SKM-1 (cell line): Measurements from ENCODE around the gene ASMT.
"Not testable (repeated sequence)": the region's sequence is repeated elsewhere in the genome, so short reads cannot be mapped to it uniquely, and the experiment has no call there.

Source experiments
- DNase-seq: peaks from one replicate; lab custom pipeline; 2025; ENCODE audit not compliant: unreplicated experiment; lab: John Stamatoyannopoulos, UW

Gene ASMT

DNA sequence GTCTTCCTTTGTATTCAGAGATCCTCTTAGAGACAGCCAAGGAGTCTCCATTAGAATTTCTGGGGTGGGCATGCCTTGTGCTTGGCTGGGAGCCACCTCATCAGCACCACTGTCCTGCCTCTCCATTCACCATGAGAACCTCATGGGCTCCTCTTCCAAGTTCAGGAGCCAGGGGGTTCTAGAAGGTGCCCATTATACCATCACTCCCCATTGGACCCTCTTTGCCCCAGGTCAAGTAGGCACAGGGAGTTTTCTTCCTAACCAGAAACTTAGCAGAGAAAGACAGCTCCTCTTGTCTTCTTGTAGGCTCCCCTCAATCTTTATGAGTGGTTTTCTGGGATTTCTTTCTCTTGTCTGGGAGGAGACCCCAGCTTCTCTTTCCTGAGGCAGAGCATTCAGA is 31.1 kb downstream of the ASMT start:
- DNase-seq: no peak

DNA sequence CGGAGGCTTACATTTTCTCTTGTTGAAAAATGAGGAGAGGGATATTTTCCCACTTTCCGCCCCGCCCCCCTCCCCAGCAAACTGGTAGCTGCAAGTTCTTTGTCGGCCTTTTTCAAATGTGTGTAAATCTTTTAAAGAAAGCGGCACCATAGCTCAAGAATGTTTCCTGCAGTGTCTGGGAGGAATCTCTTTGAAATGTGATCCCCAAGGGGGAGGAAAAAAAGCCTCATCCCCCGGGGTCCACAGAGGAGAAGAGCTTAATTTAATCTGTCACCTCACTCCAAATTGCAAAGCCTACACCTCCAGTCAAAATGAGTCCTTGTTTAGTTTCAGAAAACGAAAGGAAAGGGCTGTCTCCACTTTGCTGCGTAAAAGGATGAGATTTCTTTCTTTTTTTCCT is 34.8 kb downstream of the ASMT start:
- no peak for DNase-seq

DNA sequence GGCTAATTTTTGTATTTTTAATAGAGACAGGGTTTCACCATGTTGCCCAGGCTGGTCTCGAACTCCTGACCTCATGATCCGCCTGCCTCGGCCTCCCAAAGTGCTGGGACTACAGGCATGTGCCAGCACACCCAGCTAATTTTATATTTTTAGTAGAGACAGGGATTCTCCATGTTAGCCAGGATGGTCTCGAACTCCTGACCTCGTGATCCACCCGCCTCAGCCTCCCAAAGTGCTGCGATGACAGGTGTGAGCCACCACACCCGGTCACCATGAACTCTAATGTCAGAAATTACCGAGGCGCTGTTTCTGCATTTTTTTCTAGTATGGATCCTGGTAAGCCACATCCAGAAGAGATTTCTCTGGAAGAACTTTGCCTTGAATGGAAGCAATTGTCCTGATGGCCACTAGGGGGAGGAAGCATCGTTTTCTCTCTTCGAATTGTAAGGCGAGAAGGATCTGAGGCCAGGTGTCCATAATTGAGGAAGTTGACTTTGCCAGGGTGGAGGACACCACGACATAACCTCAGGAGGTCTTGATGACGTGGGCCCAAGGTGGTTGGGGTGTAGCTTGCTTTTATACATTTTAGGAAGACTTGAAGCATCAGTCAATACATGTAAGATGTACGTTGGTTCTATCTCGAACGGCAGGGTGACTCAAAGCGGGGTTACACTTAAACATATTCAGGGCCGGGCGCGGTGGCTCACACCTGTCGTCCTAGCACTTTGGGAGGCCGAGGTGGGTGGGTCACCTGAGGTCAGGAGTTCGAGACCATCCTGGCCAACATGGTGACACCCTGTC is 37.4 kb downstream of the ASMT start:
- DNase-seq: peak; percentile 58

DNA sequence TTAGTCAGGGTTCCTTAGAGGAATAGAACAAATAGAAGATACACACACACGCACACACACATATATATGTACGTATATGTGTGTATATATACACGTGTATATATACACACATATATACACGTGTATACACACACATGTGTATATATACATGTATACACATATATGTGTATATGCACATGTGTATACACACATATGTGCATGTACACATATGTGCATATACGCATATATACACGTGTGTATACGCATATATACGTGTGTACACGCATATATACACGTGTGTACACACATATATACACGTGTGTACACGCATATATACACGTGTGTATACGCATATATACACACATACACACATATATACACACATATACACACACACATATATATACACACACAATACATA is 41.5 kb downstream of the ASMT start:
- no peak for DNase-seq

DNA sequence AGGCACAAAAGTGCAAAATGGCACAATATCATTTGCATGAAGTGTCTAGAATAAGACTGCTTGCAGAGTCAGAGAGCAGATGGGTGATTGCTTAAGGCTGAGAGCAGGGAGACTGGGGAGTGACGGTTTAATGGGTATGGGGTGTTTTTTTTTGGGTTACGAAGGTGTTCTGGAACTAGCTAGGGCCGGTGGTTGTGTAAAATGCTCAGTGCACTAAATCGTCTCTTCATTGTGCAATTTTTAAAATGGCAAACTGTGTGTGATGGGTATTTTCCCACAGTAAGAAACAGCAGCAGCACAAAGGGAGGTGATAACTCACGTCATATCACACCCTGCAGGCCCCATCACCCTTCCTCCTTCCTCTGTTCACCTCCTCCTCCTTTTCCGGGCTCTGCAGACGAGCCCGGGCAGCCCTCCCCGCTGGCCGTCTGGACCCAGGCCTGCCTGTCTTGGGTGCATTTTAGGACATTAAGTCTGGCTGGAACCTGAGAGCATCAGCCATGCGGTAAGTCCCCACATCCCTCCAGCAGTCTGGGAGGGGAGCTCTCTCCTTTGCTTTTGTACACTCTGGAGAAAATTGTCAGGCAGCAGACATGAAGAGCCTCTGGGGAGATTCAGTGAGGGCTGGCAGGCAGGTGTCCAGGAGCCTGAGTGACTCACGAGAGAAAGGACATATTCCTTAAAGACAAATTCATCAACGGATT is 42.7 kb downstream of the ASMT start:
- DNase-seq: peak; percentile 74

DNA sequence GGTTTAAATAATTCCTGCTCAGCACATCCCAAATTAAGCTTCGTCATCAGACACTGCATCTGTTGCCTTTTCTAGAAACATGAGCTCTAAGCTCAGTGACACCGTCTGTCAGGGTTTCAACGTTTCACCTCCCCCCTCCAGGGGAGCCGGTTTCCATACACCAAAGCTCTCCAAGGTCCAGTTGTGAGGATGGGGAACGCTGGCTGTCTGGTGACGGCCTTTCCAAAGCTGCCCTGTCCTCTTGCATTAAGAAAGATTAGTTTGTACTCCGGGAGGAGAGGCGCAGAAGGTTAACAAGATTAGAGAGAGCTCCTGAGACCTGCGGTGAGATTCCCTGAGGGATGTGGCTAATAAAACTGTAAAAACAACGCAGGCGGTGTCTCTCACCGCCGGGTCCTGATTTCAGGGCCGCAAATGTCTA is 43.2 kb downstream of the ASMT start:
- DNase-seq: no peak

DNA sequence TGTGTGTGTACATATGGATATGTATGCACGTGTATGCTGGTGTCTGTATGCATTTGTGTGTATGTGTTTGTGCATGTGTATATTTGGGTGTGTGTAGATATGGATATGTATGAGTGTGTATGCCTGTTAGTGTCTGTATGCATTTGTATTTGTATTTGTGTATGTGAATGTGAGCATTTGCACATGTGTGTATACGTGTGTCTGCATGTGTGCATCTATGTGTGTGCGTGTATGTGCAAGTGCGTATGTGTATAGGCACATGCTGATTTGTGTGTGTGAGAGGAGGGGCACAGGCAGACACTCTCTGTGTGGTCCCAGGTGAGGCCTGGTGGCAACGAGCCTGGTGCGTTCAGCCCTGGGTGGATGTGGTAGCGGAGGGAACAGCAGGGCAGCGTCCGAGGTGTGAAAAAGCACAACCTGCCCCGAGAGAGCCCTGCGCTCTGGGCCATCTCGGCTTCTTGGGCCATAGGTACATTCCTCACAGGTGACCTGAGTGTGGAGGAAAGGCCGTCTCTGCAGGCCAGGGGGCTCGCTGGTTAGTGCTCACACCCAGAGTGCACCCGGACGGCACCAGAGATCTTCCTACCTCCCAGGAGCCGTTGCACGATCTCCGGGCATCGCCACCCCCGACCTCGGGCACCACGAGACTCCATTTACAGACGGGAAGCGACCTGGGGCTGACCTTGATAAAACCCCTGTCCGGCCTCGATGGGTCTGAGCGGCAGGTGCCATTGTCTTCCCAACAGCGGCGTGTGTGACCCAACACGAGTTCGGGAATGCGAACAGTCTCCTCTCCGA is 45.0 kb downstream of the ASMT start:
- DNase-seq: no peak

DNA sequence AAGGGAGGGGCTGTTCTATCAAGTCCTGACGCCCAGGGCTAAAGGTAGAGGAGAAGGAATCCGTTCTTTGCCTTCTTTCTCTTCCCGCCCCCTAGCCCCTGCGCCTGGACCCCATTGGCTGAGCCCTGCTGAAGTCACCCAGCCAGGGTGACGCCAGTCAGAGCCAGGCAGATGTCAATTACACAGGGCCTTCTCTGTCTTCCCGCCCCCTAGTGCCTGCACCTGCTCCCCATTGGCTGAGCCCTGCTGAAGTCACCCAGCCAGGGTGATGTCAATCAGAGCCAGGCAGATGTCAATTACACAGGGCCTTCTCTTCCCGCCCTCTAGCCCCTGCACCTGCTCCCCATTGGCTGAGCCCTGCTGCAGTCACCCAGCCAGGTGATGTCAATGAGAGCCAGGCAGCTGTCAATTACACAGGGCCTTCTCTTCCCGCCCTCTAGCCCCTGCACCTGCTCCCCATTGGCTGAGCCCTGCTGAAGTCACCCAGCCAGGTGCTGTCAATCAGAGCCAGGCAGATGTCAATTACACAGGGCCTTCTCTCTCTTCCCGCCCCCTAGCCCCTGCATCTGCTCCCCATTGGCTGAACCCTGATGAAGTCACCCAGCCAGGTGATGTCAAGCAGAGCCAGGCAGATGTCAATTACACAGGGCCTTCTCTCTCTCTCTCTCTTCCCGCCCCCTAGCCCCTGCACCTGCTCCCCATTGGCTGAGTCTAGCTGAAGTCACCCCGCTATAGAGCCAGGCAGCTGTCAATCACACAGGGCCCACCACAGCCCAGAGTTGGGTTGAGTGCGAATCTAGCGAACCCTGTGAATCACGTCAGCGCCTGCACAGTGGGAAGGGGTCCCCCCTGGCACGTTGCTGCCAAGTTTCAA is 46.4 kb downstream of the ASMT start:
- DNase-seq: no peak

DNA sequence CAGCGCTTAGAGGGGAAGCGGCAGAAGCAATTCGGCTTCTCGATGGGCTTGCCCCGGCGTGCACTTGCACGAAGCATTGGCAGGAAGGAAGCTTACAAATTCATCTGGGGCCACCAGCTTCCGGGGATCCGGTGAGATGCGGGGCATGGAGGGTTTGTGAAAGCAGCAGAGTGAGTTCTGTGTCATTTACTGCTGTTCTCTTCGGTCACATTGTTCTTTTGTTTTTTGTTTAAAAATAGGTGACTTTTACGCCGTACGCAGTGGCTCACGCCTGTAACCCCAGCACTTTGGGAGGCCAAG is 47.0 kb downstream of the ASMT start:
- no peak for DNase-seq

DNA sequence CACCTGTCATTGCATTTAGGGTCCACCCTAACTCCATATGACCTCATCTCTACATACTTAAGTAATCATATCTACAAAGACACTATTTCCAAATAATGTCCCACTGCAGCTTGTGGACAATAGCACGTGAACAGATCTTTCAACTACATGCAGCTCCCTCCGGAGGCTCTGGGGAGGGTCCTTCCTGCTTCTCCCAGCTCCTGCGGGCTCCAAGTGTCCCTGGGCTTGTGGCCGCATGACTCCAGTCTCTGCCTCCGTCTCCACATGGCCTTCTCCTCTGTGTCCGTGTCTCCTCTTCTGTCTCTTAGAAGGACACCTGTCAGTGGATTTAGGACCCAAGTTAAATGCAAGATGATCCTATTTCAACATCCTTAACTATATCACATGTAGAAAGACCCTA is 52.7 kb downstream of the ASMT start:
- no peak for DNase-seq

DNA sequence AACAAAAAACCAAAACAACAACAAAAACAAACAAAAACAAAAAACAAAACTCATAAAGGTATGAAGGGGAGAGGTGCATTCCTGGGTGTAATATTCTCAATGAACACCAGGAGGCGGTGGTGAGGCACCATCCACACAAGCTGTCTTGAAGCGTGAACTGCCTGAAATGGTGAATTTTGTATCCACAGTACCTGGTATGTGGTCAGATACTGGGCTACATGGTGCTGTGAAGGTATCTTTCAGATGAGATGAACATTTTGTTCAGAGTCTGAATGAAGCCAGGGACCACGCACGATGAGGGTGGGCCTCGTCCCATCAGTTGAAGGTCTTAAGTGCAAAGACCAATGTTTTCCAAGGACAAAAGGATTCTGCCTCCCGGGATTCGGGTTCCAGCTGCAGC is 58.5 kb downstream of the ASMT start:
- no peak for DNase-seq

DNA sequence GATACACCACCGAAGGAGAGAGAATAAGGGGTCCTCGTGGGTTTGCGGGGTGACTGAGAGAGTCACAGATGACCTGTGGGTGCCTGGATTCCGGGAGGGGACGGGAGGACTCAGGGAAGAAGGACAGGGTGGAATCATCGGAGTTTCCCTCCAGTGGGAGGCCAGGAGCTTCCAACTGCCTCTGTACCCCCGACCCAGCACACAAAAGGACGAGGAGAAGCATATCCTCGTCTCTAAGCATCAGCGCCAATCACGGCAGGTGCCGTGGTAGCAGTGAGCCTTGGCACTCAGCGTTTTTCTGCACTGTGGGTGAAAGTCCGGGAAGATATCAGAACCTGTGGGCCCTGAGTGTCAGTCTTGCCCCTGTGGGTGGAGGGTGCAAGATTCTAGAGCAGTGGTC is 62.0 kb downstream of the ASMT start:
- no peak for DNase-seq

DNA sequence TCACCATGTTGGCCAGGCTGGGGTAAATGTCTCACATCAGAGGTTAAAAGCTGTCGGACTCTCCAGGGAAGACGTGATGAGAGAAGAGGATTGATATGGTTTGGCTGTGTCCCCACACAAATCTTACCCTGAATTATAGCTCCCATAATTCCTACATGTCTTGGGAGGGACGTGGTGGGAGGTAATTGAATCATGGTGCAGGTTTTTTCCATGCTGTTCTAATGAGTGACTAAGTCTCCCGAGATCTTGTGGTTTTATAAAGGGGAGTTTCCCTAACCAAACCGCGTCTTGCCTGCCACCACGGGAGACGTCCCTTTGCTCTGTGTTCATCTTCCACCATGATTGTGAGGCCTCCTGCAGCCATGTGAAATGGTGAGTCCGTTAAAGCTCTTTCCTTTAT is 64.4 kb downstream of the ASMT start:
- DNase-seq: no peak

DNA sequence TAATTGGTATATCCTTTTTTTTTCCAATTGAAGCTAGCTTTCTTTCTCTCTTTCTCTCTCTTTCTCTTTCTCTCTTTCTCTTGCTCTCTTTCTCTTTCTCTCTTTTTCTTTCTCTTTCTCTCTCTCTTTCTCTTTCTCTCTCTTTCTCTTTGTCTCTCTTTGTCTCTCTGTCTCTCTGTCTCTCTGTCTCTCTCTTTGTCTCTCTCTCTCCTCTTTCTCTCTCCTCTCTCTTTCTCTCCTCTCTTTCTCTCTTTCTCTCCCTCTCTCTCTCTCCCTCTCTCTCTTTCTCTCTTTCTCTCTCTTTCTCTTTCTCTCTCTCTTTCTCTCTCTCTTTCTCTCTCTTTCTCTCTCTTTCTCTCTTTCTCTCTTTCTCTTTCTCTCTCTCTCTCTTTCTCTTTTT is 66.6 kb downstream of the ASMT start:
- no peak for DNase-seq

DNA sequence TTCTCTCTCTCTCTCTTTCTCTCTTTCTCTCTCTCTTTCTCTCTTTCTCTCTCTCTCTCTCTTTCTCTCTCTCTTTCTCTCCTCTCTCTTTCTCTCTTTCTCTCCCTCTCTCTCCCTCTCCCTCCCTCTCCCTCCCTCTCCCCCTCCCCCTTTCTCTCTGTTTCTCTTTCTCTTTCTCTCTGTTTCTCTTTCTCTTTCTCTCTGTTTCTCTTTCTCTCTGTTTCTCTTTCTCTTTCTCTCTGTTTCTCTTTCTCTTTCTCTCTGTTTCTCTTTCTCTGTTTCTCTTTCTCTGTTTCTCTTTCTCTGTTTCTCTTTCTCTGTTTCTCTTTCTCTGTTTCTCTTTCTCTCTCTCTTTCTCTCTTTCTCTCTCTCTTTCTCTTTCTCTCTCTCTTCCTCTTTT is 67.0 kb downstream of the ASMT start:
- DNase-seq: not testable (repeated sequence)

DNA sequence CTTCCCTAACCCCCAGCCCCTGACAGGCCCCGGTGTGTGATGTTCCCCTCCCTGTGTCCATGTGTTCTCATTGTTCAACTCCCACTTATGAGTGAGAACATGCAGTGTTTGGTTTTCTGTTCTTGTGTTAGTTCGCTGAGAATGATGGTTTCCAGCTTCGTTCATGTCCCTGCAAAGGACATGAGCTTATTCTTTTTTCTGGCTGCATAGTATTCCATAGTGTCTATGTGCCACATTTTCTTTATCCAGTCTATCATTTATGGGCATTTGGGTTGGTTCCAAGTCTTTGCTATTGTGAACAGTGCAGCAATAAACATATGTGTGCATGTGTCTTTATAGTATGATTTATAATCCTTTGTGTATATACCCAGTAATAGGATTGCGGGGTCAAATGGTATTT is 67.6 kb downstream of the ASMT start:
- DNase-seq: not testable (repeated sequence)

DNA sequence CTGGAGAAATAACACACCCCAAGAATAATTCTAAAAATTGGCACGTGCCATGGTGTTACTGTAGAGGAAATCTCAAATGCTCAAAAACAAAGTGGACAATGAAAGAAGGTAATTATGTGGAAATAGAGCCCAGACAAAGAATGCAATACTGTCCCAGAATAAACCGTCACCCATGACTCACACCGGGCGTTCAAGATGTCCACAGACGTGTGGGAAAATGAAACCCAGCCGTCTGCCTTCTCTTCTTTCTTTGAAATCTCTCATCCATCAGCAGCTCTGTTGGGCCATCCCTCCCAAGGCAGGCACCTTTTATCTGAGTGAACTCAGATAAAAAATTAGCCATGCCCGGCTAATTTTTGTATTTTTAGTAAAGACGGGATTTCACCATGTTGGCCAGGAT is 70.0 kb downstream of the ASMT start:
- DNase-seq: not testable (repeated sequence)

DNA sequence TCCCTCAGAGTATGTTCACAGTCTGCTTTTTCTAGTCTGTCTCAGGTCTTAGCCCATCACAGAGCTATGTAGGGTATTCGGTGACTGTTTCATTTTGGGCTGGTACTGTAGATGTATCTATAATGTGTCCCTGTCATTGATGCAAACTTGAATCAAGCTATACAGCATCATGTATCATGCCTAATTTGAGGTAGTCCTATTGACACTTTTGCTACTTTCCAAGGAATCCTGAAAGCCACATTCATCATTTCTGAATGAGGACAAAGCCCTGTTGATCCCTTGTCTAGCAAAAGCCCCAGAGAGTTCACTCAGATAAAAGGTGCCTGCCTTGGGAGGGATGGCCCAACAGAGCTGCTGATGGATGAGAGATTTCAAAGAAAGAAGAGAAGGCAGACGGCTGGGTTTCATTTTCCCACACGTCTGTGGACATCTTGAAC is 70.6 kb downstream of the ASMT start:
- DNase-seq: not testable (repeated sequence)

DNA sequence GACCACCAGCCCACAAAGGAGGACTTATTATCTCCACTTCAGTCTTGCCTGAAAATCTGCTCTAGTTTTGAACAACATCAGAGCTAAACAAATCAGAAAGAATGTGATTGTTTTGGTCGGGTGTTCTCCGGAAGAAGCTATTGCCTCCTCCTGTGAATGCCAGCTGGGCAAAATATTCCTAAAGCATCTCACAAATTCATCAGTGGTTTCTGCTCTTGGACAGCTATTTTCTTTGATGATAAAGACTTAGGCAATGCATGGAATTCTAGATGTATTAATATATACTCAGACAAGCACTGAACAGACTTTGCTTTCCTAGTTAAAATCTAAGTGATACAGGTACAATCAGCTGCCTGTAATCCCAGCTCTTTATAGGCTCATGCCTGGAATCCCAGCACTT is 71.8 kb downstream of the ASMT start:
- no peak for DNase-seq
